ENCODE results near the gene C11orf86.

DNA sequence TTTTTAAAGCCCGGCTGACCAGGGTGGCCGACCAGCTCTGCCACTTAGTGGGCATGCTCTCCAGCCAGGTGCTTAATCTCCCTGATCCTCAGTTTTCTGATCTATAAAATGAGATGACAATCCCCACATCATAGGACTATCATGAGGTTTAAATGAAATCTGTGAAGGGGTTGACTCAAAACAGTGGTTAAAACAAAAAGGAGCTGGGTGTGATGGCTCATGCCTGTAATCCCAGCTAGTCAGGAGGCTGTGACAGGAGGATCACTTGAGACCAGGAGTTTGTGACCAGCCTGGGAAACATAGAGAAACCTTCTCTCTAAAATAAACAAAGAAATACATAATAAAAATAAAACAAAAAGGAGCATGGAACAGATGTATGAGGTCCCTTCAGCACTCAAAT is 3.6 kb upstream of the C11orf86 start:
- TF ChIP-seq POLR2AphosphoS5 (IDR thresholded peaks at IDR 0.05; ENCODE audit: low read depth, low read length) (no peak), SIN3A (IDR thresholded peaks at IDR 0.05; ENCODE audit: borderline replicate concordance, insufficient read depth, low read length) (no peak)
- TF ChIP-seq, protein P1, sequence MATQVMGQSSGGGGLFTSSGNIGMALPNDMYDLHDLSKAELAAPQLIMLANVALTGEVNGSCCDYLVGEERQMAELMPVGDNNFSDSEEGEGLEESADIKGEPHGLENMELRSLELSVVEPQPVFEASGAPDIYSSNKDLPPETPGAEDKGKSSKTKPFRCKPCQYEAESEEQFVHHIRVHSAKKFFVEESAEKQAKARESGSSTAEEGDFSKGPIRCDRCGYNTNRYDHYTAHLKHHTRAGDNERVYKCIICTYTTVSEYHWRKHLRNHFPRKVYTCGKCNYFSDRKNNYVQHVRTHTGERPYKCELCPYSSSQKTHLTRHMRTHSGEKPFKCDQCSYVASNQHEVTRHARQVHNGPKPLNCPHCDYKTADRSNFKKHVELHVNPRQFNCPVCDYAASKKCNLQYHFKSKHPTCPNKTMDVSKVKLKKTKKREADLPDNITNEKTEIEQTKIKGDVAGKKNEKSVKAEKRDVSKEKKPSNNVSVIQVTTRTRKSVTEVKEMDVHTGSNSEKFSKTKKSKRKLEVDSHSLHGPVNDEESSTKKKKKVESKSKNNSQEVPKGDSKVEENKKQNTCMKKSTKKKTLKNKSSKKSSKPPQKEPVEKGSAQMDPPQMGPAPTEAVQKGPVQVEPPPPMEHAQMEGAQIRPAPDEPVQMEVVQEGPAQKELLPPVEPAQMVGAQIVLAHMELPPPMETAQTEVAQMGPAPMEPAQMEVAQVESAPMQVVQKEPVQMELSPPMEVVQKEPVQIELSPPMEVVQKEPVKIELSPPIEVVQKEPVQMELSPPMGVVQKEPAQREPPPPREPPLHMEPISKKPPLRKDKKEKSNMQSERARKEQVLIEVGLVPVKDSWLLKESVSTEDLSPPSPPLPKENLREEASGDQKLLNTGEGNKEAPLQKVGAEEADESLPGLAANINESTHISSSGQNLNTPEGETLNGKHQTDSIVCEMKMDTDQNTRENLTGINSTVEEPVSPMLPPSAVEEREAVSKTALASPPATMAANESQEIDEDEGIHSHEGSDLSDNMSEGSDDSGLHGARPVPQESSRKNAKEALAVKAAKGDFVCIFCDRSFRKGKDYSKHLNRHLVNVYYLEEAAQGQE (IDR thresholded peaks at IDR 0.05; ENCODE audit: insufficient read depth in 1 of 2, low read depth in 2 of 2, low read length in 2 of 2): no peak
